ENCODE measurements around the gene MAGEA8.
"Not testable (repeated sequence)": the region's sequence is repeated elsewhere in the genome, so short reads cannot be mapped to it uniquely, and the experiment has no call there.

MAGEA8 gene

GRCh38 chrX:149865390-149865789 lies 15.6 kb upstream of the MAGEA8 start:
- H3K4me3 ChIP-seq (replicated peaks; ENCODE audit: low read depth, low read length) = no peak overlapping the region
- TF ChIP-seq CTCF (IDR thresholded peaks at IDR 0.05; ENCODE audit: low read depth, low read length, missing control alignments) = no peak
- DNase-seq (ENCODE audit: extremely low read depth, low read depth) = no peak

GRCh38 chrX:149867488-149867887 lies 13.5 kb upstream of the MAGEA8 start:
- no peak overlapping the region for H3K4me3 ChIP-seq (replicated peaks; ENCODE audit: low read depth, low read length)
- no peak for TF ChIP-seq CTCF (IDR thresholded peaks at IDR 0.05; ENCODE audit: low read depth, low read length, missing control alignments)
- no peak for DNase-seq (ENCODE audit: extremely low read depth, low read depth)

- no peak for TF ChIP-seq CTCF (IDR thresholded peaks at IDR 0.05; ENCODE audit: low read depth, low read length, missing control alignments)
Observed at GRCh38 chrX:149870840-149871239, 10.1 kb upstream of the MAGEA8 start.

GRCh38 chrX:149871433-149871832 lies 9.6 kb upstream of the MAGEA8 start:
- DNase-seq (ENCODE audit: extremely low read depth, low read depth) = no peak
- no peak overlapping the region for H3K4me3 ChIP-seq (replicated peaks; ENCODE audit: low read depth, low read length)
- TF ChIP-seq CTCF (IDR thresholded peaks at IDR 0.05; ENCODE audit: low read depth, low read length, missing control alignments) = no peak

More at GRCh38 chrX:149870840-149871239, 10.1 kb upstream of the MAGEA8 start:
- DNase-seq (ENCODE audit: extremely low read depth, low read depth) = no peak
- no peak overlapping the region for H3K4me3 ChIP-seq (replicated peaks; ENCODE audit: low read depth, low read length)

GRCh38 chrX:149871940-149872339 lies 9.0 kb upstream of the MAGEA8 start:
- TF ChIP-seq CTCF (IDR thresholded peaks at IDR 0.05; ENCODE audit: low read depth, low read length, missing control alignments) = peak; percentile 36
- H3K4me3 ChIP-seq (replicated peaks; ENCODE audit: low read depth, low read length) = no peak overlapping the region
- DNase-seq (ENCODE audit: extremely low read depth, low read depth) = no peak

- no peak for DNase-seq (ENCODE audit: extremely low read depth, low read depth)
- TF ChIP-seq CTCF (IDR thresholded peaks at IDR 0.05; ENCODE audit: low read depth, low read length, missing control alignments) = no peak
- no peak overlapping the region for H3K4me3 ChIP-seq (replicated peaks; ENCODE audit: low read depth, low read length)
Observed at GRCh38 chrX:149877157-149877556, 3.8 kb upstream of the MAGEA8 start.

GRCh38 chrX:149877636-149878035 lies 3.3 kb upstream of the MAGEA8 start:
- no peak for TF ChIP-seq CTCF (IDR thresholded peaks at IDR 0.05; ENCODE audit: low read depth, low read length, missing control alignments)
- H3K4me3 ChIP-seq (replicated peaks; ENCODE audit: low read depth, low read length) = no peak overlapping the region
- no peak for DNase-seq (ENCODE audit: extremely low read depth, low read depth)

- DNase-seq (ENCODE audit: extremely low read depth, low read depth) = not testable (repeated sequence)
Observed at GRCh38 chrX:149890828-149891227, 9.8 kb downstream of the MAGEA8 start.

More at GRCh38 chrX:149890828-149891227, 9.8 kb downstream of the MAGEA8 start:
- not testable (repeated sequence) for H3K4me3 ChIP-seq (replicated peaks; ENCODE audit: low read depth, low read length)

Measured in HFF-Myc (cell line).